K562 (cell line): ENCODE data around the gene LRCH1.

Experiments
- BRF1 ChIP-seq: IDR thresholded peaks from 3 replicates; pipeline ENCODE4 v1.6.1; 2011; ENCODE audit warnings: borderline replicate concordance, mild to moderate bottlenecking; ENCODE audit not compliant: insufficient read length; ENCODE audit errors: extremely low read depth
- EP300 ChIP-seq: IDR thresholded peaks from 2 replicates; pipeline ENCODE4 v1.6.1; 2012; ENCODE audit warnings: low read length, improper control_type of control experiment
- NEUROD1 ChIP-seq: fragments of 150-350 bp; IDR thresholded peaks from 2 replicates; pipeline ENCODE4 v1.6.1; 2014; ENCODE audit warnings: borderline replicate concordance, low read length, low read depth; ENCODE audit not compliant: partially characterized antibody
- POLR2G ChIP-seq: fragments of 200-400 bp; formaldehyde crosslinking; IDR thresholded peaks from 2 replicates; pipeline ENCODE4 v1.6.1; 2017; ENCODE audit warnings: low read depth, mild to moderate bottlenecking, antibody characterized with exemption, low read length, moderate library complexity
- TF ChIP-seq, protein P1 (sequence below), 3 experiments: IDR thresholded peaks in 2 of 3; conservative IDR thresholded peaks in 1 of 3; 2 replicates each; pipeline ENCODE4 v1.5.1; 2011 to 2012; ENCODE audit warnings: low read length in 3 of 3, mild to moderate bottlenecking in 3 of 3, control low read depth in 2 of 3, improper control_type of control experiment in 1 of 3, inconsistent platforms in 1 of 3, low read depth in 1 of 3, mixed read lengths in 1 of 3, moderate library complexity in 1 of 3; ENCODE audit not compliant: insufficient read depth in 2 of 3

DNA sequence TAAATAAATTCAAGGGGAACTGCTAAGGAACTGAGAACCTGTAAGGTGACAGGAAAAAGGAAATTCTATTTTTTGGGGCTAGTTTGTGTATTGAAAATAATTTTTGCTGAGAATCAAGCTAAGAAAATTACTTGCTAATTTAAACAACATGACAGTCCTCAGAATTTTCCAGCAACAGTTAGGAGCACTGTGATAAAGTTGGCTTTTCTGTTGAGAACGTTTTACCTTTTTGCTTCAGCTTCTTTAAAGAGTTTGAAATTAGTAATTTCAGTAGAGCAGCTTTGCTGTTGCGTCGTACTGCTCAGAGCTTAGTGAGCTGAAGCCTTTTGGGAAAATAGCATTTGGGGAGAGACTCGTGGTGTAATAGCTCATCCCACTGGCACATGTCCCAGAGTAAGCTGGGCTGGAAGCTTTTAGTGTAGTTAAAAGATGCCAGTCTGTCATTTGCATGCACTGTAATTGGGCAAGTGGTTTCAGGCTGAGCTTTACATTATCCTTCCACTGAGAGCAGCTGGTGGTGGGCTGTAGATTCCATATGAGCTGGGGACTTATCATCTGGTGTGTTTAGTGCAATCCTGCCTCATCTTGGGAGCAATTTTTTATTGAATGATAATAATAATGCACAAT, 69.8 kb downstream of the LRCH1 start:
- TF ChIP-seq BRF1 (no peak), POLR2G (no peak), EP300 (no peak), NEUROD1 (no peak)
- TF ChIP-seq, protein P1, sequence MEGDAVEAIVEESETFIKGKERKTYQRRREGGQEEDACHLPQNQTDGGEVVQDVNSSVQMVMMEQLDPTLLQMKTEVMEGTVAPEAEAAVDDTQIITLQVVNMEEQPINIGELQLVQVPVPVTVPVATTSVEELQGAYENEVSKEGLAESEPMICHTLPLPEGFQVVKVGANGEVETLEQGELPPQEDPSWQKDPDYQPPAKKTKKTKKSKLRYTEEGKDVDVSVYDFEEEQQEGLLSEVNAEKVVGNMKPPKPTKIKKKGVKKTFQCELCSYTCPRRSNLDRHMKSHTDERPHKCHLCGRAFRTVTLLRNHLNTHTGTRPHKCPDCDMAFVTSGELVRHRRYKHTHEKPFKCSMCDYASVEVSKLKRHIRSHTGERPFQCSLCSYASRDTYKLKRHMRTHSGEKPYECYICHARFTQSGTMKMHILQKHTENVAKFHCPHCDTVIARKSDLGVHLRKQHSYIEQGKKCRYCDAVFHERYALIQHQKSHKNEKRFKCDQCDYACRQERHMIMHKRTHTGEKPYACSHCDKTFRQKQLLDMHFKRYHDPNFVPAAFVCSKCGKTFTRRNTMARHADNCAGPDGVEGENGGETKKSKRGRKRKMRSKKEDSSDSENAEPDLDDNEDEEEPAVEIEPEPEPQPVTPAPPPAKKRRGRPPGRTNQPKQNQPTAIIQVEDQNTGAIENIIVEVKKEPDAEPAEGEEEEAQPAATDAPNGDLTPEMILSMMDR (IDR thresholded peaks at IDR 0.05 in 2 of 3, conservative IDR thresholded peaks at IDR 0.05 in 1 of 3; ENCODE audit: insufficient read depth in 2 of 3, low read depth in 1 of 3, low read length in 3 of 3), result no peak
